K562 (cell line): ENCODE data around the gene RBSN. TPM values are rescaled to one million over a fixed set of nuclear protein-coding genes. Genes with fewer than 3 reads are reported as not detected.
A peak's percentile ranks its signal among the peaks of the same experiment; 100 is the strongest.

ENCODE experiments used
- CLOCK ChIP-seq: fragments of 250-450 bp; sonication (Bioruptor Pico); IDR thresholded peaks from 2 replicates; pipeline ENCODE4 v1.4.0; 2020; ENCODE audit warnings: mild to moderate bottlenecking, moderate library complexity, borderline replicate concordance
- ETS1 ChIP-seq: conservative IDR thresholded peaks from 2 replicates; pipeline ENCODE4 v1.6.1; 2011; ENCODE audit warnings: low read depth, mild to moderate bottlenecking, low read length; ENCODE audit not compliant: control insufficient read depth
- GTF3C2 ChIP-seq: IDR thresholded peaks from 3 replicates; pipeline ENCODE4 v1.6.1; 2011; ENCODE audit warnings: borderline replicate concordance, mild to moderate bottlenecking, moderate library complexity; ENCODE audit not compliant: insufficient read length; ENCODE audit errors: extremely low read depth
- HES1 ChIP-seq: fragments of 450-650 bp; IDR thresholded peaks from 2 replicates; pipeline ENCODE4 v1.6.1; 2016; ENCODE audit warnings: low read depth, mild to moderate bottlenecking, moderate library complexity
- KLF10 ChIP-seq: fragments of 250-450 bp; sonication (Bioruptor Pico); IDR thresholded peaks from 2 replicates; pipeline ENCODE4 v1.6.1; 2021; ENCODE audit warnings: matching md5 sums
- NFATC3 ChIP-seq: fragments of 450-650 bp; IDR thresholded peaks from 2 replicates; pipeline ENCODE4 v1.6.1; 2017; ENCODE audit warnings: mild to moderate bottlenecking
- NFXL1 ChIP-seq: fragments of 450-650 bp; formaldehyde crosslinking; IDR thresholded peaks from 2 replicates; pipeline ENCODE4 v1.4.0; 2021; ENCODE audit warnings: mild to moderate bottlenecking
- POLR2B ChIP-seq: fragments of 450-650 bp; IDR thresholded peaks from 2 replicates; pipeline ENCODE4 v1.6.1; 2018; ENCODE audit warnings: low read depth; ENCODE audit not compliant: partially characterized antibody
- POLR2H ChIP-seq: IDR thresholded peaks from 2 replicates; pipeline ENCODE4 v1.6.1; 2016; ENCODE audit warnings: missing genetic modification characterization, low read depth, mild to moderate bottlenecking, control low read depth, missing compliant biosample characterization, moderate library complexity
- RBM14 ChIP-seq: fragments of 200-400 bp; formaldehyde crosslinking; IDR thresholded peaks from 2 replicates; pipeline ENCODE4 v1.6.1; 2018; ENCODE audit warnings: low read depth, mild to moderate bottlenecking, low read length, moderate library complexity, borderline replicate concordance; ENCODE audit not compliant: insufficient read depth
- SETDB1 ChIP-seq: IDR thresholded peaks from one replicate; pipeline ENCODE4 v1.6.1; 2012; ENCODE audit warnings: low read length, control low read depth, inconsistent platforms
- ZNF512 ChIP-seq: IDR thresholded peaks from 2 replicates; pipeline ENCODE4 v1.6.1; 2016; ENCODE audit warnings: missing genetic modification characterization, missing compliant biosample characterization
- ZNF518B ChIP-seq: fragments of 250-450 bp; sonication (Bioruptor Pico); IDR thresholded peaks from 2 replicates; pipeline ENCODE4 v1.5.0; 2021; ENCODE audit warnings: mild to moderate bottlenecking, moderate library complexity
- polyA plus RNA-seq, 8 experiments: library from polyadenylated mRNA; depleted of rRNA in 4 of 8; stranded (reverse) in 5 of 8; unstranded in 3 of 8; fragments of >200 nt; fragmentation: Nextera tagmentation in 2 of 8; fragmentation: Illumina TruSeq in 1 of 8; extraction: Ambion mirVana in 2 of 8; extraction: Trizol in 1 of 8; gene quantifications; 2 replicates each; pipeline versions ENCODE4 v1.2.1 to v1.2.3, GENCODE V29; 2011 to 2014; ENCODE audit warnings: inconsistent platforms in 1 of 8, missing spikeins in 1 of 8
- total RNA-seq, 7 experiments: library from RNA; depleted of rRNA in 6 of 7; stranded (reverse); fragments of >200 nt in 6 of 7; fragmentation: Illumina TruSeq in 2 of 7; extraction: Trizol in 2 of 7; gene quantifications; 2 replicates each; pipeline versions ENCODE4 v1.2.1 to v1.2.3, GENCODE V29; 2011 to 2021; ENCODE audit warnings: low replicate concordance in 1 of 7

RBSN gene
- total and polyA plus RNA-seq, 9 of the 15 experiments (the other 6 are each of a cell fraction or from before 2014, with no cell fraction given) = 2.9 to 19.6 (median 15.0) TPM

GRCh38 chr3:15064835-15065549 lies 34.0 kb downstream of the RBSN start, which contains the start of gene MRPS25 (continued):
- TF ChIP-seq ETS1 (peak; percentile 89), ZNF512 (tag) (no peak), KLF10 (CRISPR knock-in tag) (no peak), ZNF518B (no peak), NFXL1 (CRISPR knock-in tag) (no peak), GTF3C2 (no peak), RBM14 (no peak; the same call in 1 of the 2 replicates), SETDB1 (no peak), HES1 (no peak), POLR2B (peak; percentile 97), CLOCK (CRISPR knock-in tag) (no peak), POLR2H (peak; percentile 86), NFATC3 (no peak)
